GM12892 (cell line): Measurements from ENCODE around the gene CTSS.

Experiments
- POLR2A ChIP-seq: IDR thresholded peaks from 2 replicates; pipeline ENCODE4 v1.6.1; 2011; ENCODE audit warnings: low read depth, low read length, control low read depth
- TAF1 ChIP-seq: IDR thresholded peaks from 2 replicates; pipeline ENCODE4 v1.6.1; 2011; ENCODE audit warnings: low read depth, mild to moderate bottlenecking, control low read depth, low read length, borderline replicate concordance

- no peak for TF ChIP-seq TAF1
- no peak for TF ChIP-seq POLR2A
Measured at GRCh38 chr1:150788946-150789345, 23.4 kb upstream of the CTSS start.
